Hepatic stellate cell (primary cell): ENCODE measurements around the gene PDE4C.
"Not testable (repeated sequence)": the region's sequence is repeated elsewhere in the genome, so short reads cannot be mapped to it uniquely, and the experiment has no call there.

Source experiments
- DNase-seq: peaks from one replicate; pipeline ENCODE4 v3.0.0; 2011; ENCODE audit warnings: low spot score

The PDE4C gene

GRCh38 chr19:18223860-18224524 is 2.2 kb downstream of the PDE4C start:
- DNase-seq: no peak

GRCh38 chr19:18221815-18222725 is 4.2 kb downstream of the PDE4C start:
- no peak for DNase-seq

GRCh38 chr19:18220632-18221275 is 5.5 kb downstream of the PDE4C start:
- DNase-seq: no peak

- DNase-seq: no peak
Measured at GRCh38 chr19:18219911-18220631, 6.2 kb downstream of the PDE4C start.

GRCh38 chr19:18218600-18218999 is 7.6 kb downstream of the PDE4C start:
- DNase-seq: no peak

GRCh38 chr19:18218159-18218558 is 8.1 kb downstream of the PDE4C start:
- no peak for DNase-seq

GRCh38 chr19:18216789-18217188 is 9.4 kb downstream of the PDE4C start:
- DNase-seq: no peak

- DNase-seq: peak; percentile 81
Measured at GRCh38 chr19:18214779-18215433, 11.3 kb downstream of the PDE4C start.

GRCh38 chr19:18211683-18212082 is 14.6 kb downstream of the PDE4C start:
- DNase-seq: no peak

- DNase-seq: not testable (repeated sequence)
Measured at GRCh38 chr19:18209912-18210311, 16.3 kb downstream of the PDE4C start.

GRCh38 chr19:18208098-18208951 is 17.9 kb downstream of the PDE4C start:
- peak; percentile 93 for DNase-seq

GRCh38 chr19:18206018-18206417 is 20.2 kb downstream of the PDE4C start:
- no peak for DNase-seq

GRCh38 chr19:18205200-18205892 is 20.9 kb downstream of the PDE4C start:
- DNase-seq: peak; percentile 82

GRCh38 chr19:18204394-18205199 is 21.6 kb downstream of the PDE4C start:
- DNase-seq: no peak

- peak; percentile 99 for DNase-seq
Measured at GRCh38 chr19:18203863-18204393, 22.3 kb downstream of the PDE4C start, which contains the start of gene RAB3A. TSS of gene RAB3A (minus strand) at chr19:18204042. CDS start at chr19:18202740, 1,302 bp downstream.

GRCh38 chr19:18203408-18203862 is 22.8 kb downstream of the PDE4C start:
- DNase-seq: no peak

GRCh38 chr19:18202778-18203407 is 23.3 kb downstream of the PDE4C start:
- DNase-seq: no peak

GRCh38 chr19:18202397-18202777 is 23.9 kb downstream of the PDE4C start:
- no peak for DNase-seq
